SK-N-SH treated with all-trans-retinoic acid at 6 μM for 48 hours (cell line): ENCODE results near the gene CNTN4.
"Not testable (repeated sequence)": the region's sequence is repeated elsewhere in the genome, so short reads cannot be mapped to it uniquely, and the experiment has no call there.

Source experiments
- GLIS3 ChIP-seq: fragments of 250-450 bp; sonication (Bioruptor Pico); IDR thresholded peaks from 2 replicates; pipeline ENCODE4 v1.5.0; 2020; ENCODE audit warnings: mild to moderate bottlenecking, moderate library complexity
- TOX ChIP-seq: fragments of 250-450 bp; sonication (Bioruptor Pico); IDR thresholded peaks from 2 replicates; pipeline ENCODE4 v1.8.0; 2021; ENCODE audit warnings: mild to moderate bottlenecking, moderate library complexity, borderline replicate concordance
- ZFP30 ChIP-seq: fragments of 450-650 bp; formaldehyde crosslinking; IDR thresholded peaks from 2 replicates; pipeline ENCODE4 v1.5.0; 2022; ENCODE audit warnings: mild to moderate bottlenecking, moderate library complexity
- ZNF565 ChIP-seq: fragments of 450-650 bp; formaldehyde crosslinking; conservative IDR thresholded peaks from 2 replicates; pipeline ENCODE4 v1.5.0; 2020; ENCODE audit warnings: low read depth, mild to moderate bottlenecking, moderate library complexity
- TF ChIP-seq, protein P1 (sequence below): fragments of 250-450 bp; sonication (Bioruptor Pico); IDR thresholded peaks from 2 replicates; pipeline ENCODE4 v1.5.1; 2020; ENCODE audit warnings: low read depth, mild to moderate bottlenecking, moderate library complexity

DNA sequence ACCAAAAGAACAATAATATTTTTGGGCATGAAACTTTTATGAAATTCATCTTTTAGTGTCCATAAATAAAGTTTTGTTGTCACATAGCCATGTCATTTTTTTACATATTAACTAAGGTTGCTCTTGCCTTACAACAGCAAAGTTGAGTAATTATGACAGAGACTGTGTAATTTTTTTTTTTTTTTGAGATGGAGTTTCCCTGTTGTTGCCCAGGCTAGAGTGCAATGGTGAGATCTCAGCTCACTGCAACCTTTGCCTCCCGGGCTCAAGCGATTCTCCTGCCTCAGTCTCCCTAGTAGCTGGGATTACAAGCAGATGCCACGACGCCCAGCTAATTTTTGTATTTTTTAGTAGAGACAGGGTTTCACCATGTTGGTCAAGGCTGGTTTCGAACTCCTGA lies 894.5 kb downstream of the CNTN4 start:
- not testable (repeated sequence) for TF ChIP-seq GLIS3 (CRISPR knock-in tag); TOX (CRISPR knock-in tag); ZNF565; ZFP30 (CRISPR knock-in tag)
- TF ChIP-seq, protein P1, sequence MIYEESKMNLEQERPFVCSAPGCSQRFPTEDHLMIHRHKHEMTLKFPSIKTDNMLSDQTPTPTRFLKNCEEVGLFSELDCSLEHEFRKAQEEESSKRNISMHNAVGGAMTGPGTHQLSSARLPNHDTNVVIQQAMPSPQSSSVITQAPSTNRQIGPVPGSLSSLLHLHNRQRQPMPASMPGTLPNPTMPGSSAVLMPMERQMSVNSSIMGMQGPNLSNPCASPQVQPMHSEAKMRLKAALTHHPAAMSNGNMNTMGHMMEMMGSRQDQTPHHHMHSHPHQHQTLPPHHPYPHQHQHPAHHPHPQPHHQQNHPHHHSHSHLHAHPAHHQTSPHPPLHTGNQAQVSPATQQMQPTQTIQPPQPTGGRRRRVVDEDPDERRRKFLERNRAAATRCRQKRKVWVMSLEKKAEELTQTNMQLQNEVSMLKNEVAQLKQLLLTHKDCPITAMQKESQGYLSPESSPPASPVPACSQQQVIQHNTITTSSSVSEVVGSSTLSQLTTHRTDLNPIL (CRISPR knock-in tag) = not testable (repeated sequence)
